ENCODE measurements around the gene THAP4. TPM values are rescaled to one million over a fixed set of nuclear protein-coding genes. Genes with fewer than 3 reads are reported as not detected.

The THAP4 gene
- total RNA-seq, 1 donor from 2014 or later: 40.9 TPM

GRCh38 chr2:241540401-241540770 is 96.6 kb downstream of the THAP4 start:
- Mint-ChIP-seq H3K4me3 (ENCODE audit: unreplicated experiment) (peak overlapping the region; percentile 55), H3K27ac (ENCODE audit: unreplicated experiment) (no peak overlapping the region), H3K9me3 (ENCODE audit: low read depth) (no peaks in the 10 kb centered on the region), H3K27me3 (ENCODE audit: low read depth) (no peaks in the 10 kb centered on the region), H3K36me3 (ENCODE audit: low read depth) (no peaks in the 10 kb centered on the region), H3K4me1 (ENCODE audit: low read depth) (peaks cover 13% of the 10 kb centered on the region)
- TF ChIP-seq, protein P1, sequence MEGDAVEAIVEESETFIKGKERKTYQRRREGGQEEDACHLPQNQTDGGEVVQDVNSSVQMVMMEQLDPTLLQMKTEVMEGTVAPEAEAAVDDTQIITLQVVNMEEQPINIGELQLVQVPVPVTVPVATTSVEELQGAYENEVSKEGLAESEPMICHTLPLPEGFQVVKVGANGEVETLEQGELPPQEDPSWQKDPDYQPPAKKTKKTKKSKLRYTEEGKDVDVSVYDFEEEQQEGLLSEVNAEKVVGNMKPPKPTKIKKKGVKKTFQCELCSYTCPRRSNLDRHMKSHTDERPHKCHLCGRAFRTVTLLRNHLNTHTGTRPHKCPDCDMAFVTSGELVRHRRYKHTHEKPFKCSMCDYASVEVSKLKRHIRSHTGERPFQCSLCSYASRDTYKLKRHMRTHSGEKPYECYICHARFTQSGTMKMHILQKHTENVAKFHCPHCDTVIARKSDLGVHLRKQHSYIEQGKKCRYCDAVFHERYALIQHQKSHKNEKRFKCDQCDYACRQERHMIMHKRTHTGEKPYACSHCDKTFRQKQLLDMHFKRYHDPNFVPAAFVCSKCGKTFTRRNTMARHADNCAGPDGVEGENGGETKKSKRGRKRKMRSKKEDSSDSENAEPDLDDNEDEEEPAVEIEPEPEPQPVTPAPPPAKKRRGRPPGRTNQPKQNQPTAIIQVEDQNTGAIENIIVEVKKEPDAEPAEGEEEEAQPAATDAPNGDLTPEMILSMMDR (IDR thresholded peaks at IDR 0.05): no peak
- peak; percentile 77 for DNase-seq (ENCODE audit: low spot score)

DNA sequence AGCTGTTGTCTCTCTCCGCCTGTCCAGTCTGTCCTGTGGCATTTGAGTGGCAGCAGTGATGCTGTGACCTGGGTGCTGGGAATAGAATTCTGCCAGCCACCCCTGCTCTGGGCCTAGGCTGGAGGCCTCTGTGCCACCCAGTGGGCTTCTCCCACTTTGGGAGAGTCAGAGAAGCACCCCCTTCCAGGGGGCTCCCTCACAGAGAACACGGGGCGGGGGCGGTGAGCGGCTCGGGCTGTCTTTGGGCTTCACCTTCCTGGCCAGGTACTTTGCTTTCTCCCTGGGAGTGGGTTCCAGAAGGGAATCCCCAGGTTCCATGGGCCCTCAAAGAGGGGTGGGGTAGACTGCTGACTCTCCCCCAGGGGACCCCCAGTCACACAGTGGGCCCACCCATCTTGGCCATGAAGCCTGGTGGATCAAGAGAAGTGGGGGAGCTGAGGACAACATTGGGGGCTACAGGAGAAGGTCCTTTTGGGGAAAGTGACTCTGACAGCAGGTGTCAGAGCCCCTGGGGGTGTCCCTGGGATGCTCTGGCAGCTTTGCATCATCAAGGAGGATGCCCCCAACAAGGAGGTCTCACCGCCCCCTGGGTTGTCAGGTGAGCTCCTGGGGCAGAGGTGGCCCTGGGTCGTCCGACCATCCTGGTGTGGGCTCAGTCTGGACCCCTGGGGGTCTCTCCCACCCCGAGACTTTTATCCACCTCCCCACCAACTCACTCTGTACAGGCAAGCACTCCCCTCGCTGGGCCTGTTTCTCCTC is 97.2 kb downstream of the THAP4 start:
- Mint-ChIP-seq H3K36me3 (ENCODE audit: low read depth) (no peaks in the 10 kb centered on the region), H3K4me3 (ENCODE audit: unreplicated experiment) (no peak overlapping the region), H3K9me3 (ENCODE audit: low read depth) (no peaks in the 10 kb centered on the region), H3K4me1 (ENCODE audit: low read depth) (peaks cover 13% of the 10 kb centered on the region), H3K27ac (ENCODE audit: unreplicated experiment) (no peak overlapping the region), H3K27me3 (ENCODE audit: low read depth) (no peaks in the 10 kb centered on the region)
- peak; percentile 61 for DNase-seq (ENCODE audit: low spot score)
- TF ChIP-seq, protein P1 (IDR thresholded peaks at IDR 0.05): no peak

DNA sequence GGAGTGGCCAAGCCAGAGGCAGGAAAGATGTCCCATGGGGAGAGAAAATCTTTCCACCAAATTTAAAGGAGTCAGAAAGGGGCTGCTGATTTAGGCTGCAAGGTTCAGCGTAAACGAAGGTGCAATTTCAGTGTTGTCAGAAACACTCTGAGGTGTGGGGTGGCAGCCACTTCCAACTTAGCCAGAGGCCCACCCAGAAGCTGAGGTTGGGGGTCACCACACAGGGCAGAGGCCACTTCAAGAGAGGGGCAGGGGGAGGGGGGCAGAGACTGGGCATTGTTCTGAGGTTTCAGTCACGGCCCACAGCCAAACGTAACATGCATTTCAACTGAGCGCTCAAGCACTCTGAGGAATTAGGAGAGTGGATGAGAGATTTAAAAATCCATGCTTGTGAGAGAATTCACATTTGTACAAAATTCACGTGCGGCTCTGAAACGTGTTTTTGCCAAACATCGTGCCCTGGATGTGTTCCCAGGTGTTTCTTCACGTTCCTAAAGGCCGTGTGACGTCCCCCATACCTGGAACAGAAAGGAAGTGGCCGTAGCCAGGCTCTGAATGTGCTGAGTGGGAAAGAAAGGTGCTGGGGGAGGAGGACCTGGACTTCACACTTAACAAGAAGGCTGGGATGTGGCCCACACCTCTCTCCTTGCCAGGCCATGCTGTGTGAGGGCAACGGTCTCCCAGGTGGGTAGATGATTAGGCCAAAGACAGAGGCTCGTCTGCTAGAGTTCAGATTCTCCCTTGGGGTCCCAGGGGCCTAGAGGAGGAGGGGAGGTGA is 97.9 kb downstream of the THAP4 start:
- H3K9me3 Mint-ChIP-seq (ENCODE audit: low read depth): no peaks in the 10 kb centered on the region
- peak; percentile 36 for DNase-seq (ENCODE audit: low spot score)
- H3K27ac Mint-ChIP-seq (ENCODE audit: unreplicated experiment): no peak overlapping the region
- no peaks in the 10 kb centered on the region for H3K36me3 Mint-ChIP-seq (ENCODE audit: low read depth)
- no peaks in the 10 kb centered on the region for H3K27me3 Mint-ChIP-seq (ENCODE audit: low read depth)
- H3K4me3 Mint-ChIP-seq (ENCODE audit: unreplicated experiment): no peak overlapping the region
- TF ChIP-seq, protein P1 (IDR thresholded peaks at IDR 0.05): no peak
- H3K4me1 Mint-ChIP-seq (ENCODE audit: low read depth): peaks cover 11% of the 10 kb centered on the region

DNA sequence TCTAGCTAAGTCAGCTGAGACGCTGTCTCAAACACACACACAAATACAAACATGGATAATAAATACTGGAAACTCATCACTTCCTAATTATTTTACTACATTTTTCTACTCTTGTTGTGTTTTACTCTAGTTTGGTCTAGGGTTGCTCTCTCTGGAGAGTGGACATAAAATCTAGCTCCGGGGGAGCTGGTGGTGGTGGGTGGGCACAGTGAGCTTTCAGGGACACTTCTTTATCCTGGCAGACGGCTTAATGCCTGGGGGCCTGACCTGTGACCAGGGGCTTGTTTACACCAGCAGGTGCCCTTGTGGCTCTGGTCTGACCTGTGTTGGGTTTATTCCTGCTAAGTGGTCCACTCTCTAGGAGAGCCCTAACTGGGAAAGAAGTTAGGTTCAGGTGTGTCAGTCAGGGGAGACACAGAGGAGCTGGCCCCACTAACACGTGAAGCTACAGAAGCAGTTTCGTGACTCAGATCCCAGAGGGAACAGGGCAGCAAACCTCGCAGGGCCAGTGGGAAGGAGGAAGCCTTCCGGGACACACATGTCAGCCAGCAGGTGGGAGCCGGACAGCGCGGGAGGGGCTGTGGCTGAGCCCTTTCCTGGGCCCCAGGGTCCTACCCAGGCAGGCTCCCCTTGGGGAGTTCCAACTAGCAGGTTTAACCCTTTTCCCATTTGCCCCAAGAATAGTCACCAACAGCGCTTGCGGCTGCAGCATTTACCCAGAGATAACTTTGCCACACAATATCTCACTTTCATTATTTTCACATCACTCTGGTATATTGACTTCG is 100.9 kb downstream of the THAP4 start:
- H3K36me3 Mint-ChIP-seq (ENCODE audit: low read depth): no peaks in the 10 kb centered on the region
- H3K4me1 Mint-ChIP-seq (ENCODE audit: low read depth): peaks cover 4% of the 10 kb centered on the region
- H3K27ac Mint-ChIP-seq (ENCODE audit: unreplicated experiment): no peak overlapping the region
- H3K4me3 Mint-ChIP-seq (ENCODE audit: unreplicated experiment): no peak overlapping the region
- H3K27me3 Mint-ChIP-seq (ENCODE audit: low read depth): peaks cover 2% of the 10 kb centered on the region
- peak; percentile 60 for DNase-seq (ENCODE audit: low spot score)
- TF ChIP-seq, protein P1 (IDR thresholded peaks at IDR 0.05): no peak
- no peaks in the 10 kb centered on the region for H3K9me3 Mint-ChIP-seq (ENCODE audit: low read depth)
